GM21423 (cell line): Measurements from ENCODE around the gene SCIMP.
A peak's percentile ranks its signal among the peaks of the same experiment; 100 is the strongest.
"Not testable (repeated sequence)": the region's sequence is repeated elsewhere in the genome, so short reads cannot be mapped to it uniquely, and the experiment has no call there.

Experiments used
- ATAC-seq: cut with Tn5 transposase; IDR thresholded peaks from one replicate; pipeline ENCODE4 v1.9.1; 2021; ENCODE audit warnings: mild to moderate bottlenecking, moderate library complexity; ENCODE audit not compliant: unreplicated experiment

SCIMP gene

DNA sequence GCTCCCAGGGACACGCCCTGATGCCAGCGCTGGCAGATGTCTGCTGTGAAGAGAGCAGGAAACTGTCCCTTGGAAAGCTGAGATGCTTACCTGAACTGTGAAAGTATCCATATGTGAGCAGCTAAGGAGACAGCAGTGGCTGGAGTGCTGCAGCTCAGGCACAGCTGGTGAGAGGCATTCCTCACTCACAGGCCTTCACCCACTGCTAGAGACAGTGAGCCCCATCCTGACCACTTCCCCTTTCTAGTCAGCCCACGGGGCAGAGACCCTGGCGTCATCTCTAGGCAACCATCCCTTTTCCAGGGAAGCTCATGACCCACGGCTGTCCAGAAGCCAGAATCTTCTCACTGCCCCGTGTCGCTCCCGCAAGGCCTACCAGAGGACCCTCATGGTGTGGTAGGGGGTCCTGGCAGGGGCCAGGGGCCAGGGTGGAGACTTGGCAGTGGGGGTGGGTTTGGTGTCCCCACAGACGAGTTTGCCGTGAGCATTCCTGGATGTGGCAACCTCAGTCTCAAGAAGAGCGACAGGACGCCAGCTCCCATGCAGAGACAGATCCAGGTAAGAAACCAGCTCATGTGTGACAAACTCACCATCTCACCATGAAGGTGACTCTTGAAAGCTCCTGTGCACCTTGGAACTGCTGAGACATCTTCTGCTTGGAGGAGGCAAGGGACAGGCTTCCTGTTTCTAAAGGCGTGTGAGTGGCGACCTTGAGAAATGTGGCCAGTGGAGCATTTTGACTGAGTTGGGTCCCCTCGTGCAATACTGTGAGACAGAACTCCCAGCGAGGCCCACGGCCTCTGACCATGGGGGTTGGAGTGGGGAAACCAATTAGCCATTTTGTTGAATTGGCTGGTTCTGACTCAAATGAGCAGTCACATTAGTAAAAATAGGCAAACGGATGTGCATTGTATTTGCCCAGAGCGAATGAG is at the start of gene SCIMP:
Gene SCIMP, minus strand, starts transcription at position 216 of the 932 bp plus-strand sequence. Its CDS starts 105 bp downstream, at position 111.
- ATAC-seq = peak; percentile 74

DNA sequence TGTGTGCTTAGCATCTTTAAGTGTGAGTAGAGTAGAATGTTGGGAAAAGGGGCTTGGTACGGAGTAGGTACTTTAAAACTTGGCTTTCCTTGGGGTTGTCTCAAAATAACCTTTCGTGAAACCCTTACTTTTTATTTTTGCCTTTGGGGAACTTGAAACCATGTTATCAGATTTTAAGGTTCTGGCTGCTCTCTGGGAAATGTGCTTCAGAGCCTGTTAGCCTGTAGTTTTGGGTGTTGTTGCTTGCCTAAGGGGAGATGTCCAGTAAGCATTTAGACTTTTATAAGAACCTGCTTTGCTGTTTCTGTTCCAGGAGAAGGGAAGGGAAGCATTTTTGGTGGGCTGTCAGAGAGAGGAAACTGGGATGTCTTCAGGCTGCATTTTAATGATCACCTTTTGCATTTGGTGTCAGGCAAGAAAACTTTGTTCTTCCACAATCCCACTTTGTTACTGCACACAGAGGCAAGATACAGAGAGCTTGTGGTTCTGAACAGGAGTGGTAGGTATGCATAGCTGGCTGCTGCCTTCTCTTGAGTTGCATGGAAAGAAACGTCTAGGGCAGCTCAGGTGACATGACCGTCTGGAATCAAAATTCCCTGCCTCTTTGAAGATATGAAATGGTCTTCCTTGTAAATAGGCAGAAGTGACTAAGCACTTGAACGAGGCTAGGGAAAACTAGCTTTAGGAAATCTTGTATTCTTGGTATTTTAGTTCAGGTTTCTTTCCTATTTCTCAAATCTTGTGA is 49.1 kb upstream of the SCIMP start:
- no peak for ATAC-seq

DNA sequence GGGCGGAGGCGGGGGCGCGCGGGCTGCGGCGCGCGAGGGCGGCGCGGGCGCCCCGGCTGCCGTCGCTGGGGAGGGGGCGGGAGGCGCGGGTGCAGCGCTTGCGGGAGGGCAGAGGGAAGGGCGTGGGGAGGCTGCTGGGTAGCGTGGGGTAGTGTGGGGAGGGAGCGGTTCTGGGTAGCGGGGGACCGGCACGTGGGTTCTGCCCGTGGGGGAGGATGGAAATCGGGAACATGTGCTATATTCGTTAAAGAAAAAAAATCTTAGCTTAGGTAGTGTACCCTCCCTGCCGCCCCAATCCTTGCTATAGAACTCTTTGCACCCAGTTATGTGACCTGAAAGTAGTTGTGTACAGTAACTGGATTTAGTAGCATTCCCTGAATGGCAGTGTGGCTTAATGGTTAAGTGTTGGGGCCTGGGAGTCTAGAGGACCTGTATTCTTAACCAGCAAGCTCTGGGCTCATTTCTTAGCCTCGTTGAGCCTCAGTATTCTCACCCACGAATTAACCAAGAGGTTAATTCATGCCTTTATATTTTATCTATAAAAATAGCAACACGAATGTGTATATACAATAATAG is 48.1 kb upstream of the SCIMP start:
- ATAC-seq = peak; percentile 4

DNA sequence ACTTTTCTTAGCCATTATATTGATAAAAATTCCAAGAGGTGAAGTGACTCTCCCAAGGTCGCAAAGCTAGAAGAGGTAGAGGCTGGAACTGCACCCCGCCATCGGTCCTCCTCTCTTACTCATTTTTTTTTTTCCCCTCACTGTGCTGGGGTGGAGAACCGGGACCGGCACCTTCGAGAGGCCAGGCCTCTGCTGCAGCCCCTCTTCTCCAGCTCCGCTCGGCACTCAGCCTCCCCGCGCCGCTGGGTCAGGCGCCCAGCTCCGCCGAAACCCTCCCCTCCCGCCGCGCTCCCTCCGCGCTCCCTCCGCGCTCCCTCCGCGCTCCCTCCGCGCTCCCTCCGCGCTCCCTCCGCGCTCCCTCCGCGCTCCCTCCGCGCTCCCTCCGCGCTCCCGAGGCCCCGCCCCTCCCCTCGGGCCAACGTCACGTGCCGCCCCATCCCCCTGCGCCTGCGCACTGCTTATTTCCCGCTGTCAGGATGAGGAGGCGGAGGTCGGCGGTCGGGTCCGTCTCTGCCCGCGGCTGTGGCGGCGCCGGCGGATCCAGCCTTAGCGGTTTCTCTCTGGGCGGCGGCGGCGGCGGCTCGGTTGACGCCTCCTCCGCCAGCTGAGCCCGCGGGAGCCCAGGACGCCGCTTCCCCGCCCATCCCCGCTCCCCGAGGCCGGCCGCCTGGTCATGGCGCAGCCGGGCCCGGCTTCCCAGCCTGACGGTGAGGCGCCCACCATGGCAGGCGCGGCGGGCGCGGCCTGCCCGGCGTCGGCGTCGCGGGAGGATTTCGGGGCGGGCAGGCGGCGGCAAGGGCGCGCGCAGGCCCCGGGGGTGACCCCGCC is 47.4 kb upstream of the SCIMP start, which contains the start of gene RABEP1:
Gene RABEP1, plus strand, starts transcription at position 471 of the 828 bp plus-strand sequence. Its CDS starts 203 bp downstream, at position 674.
- peak; percentile 69 for ATAC-seq

DNA sequence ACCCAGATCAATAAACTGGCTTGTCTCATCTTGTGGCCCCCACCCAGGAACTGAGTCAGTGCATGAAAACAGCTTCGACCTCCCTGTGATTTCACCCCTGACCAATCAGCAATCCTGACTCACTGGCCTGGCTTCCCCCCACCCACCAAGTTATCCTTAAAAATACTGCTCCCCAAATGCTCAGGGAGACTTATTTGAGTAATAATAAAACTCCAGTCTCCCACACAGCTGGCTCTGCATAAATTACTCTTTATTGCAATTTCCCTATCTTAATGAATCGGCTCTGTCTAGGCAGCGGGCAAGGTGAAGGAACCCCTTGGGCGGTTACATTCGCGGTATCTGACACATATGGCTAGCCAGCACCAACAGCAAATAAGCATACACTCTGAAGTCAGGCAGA is 37.7 kb upstream of the SCIMP start:
- no peak for ATAC-seq

DNA sequence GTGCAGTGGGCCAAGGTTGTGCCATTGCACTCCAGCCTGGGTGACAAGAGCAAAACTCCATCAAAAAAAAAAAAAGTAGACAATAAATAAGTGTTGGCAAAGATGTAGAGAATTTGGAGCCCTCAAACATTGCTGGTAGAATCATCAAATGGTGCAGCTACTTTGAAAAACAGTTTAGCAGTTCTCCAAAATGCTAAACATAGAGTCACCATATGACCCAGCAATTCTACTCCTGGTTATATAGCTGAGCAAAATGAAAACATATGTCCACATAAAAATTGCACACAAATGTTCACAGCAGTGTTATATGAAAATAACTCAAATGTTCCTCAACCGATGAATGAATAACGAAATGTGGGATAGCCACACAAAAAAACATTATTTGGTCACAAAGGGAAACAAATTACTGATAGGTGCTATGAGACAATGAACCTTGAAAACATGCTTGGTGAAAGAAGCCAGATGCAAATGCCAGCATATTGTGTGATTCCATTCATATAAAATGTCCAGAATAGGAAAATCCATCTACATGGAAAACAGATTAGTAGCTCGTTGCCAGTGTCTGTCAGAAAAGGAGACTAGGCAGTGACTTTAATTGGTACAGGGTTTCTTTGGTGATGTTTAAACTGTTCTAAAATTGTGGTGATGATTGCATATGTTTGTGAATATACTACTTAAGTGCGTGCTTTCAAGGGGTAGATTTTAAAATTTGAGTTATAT is 34.7 kb upstream of the SCIMP start:
- ATAC-seq = no peak

DNA sequence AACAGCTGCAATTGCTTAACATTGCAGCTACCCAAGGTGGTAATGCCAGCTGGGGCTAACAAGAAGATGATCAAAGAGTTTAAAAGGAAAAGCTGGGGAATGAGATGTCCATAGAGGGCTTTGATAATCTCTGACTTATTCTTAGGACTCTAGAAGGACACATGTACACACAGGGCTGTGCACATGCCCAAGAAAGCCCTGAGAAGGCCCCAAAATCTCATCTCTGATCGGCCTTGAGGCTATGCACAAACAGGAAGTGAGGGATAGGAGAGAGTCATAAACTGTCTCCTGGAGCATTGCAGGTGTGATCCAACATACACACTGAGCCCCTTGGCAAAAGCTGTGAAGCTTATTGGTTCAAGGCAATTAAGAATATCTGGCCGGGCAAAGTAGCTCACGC is 30.2 kb upstream of the SCIMP start:
- ATAC-seq = no peak

DNA sequence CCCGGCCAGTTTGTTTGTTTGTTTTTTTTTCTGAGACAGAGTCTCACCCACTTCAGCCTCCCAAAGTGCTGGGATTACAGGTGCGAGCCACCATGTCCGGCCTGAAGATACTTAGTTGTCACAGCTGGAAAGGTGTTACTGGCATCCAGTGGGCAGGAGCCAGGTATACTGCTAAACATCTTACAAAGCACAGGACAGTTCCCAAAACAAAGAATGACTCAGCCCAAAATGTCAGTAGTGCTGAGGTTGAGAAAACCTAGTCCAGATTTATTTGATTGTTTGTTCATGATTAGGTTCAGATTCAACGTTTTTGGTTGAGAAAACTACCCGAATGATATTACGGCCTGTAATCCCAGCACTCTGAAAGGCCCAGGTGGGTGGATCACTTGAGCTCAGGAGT is 28.8 kb upstream of the SCIMP start:
- no peak for ATAC-seq

DNA sequence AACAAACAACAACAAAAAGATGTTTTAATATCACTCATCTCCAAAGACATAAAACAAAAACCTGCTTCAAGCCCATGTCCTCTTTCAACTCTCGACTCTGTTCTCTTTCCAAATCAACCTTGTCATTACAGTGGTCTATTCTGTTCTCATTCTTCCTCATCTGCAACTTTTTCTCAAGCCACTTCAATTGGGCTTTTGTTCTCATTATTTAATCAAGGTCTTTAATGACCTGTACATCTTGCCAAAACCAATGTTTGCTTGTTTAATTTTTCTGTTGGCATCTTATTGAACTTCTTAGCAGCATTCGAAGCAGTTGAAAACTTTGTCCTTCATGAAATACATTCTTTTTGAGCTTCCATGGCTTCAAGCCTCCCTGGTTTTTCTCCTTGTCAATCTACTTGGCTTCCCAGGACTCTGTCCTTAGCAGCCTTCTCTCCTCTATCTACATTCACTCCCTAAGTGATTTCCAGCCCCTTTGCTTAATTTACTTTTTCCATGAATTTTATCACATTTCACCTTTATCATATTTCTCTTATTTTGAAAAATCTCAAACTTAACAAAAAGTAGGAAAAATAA is 27.8 kb upstream of the SCIMP start:
- no peak for ATAC-seq

DNA sequence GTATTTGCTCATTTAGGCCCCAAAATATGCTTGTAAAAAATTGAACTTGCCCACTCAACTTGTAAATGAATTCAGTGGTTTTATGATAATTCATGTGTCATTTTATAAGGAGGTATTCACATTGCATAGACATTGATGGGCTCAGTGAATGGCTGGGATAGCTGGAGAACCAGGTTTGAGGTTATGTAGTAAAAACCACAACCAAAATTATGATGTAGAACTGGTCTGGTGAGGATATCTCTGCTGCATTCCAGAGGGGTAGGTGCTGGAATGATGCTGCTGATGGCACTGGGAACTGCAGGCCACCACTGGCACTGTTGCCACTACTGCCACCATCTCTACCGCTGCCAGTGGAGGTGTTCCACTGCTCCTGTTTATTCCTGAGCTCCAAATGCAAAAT is 25.9 kb upstream of the SCIMP start:
- ATAC-seq = no peak

DNA sequence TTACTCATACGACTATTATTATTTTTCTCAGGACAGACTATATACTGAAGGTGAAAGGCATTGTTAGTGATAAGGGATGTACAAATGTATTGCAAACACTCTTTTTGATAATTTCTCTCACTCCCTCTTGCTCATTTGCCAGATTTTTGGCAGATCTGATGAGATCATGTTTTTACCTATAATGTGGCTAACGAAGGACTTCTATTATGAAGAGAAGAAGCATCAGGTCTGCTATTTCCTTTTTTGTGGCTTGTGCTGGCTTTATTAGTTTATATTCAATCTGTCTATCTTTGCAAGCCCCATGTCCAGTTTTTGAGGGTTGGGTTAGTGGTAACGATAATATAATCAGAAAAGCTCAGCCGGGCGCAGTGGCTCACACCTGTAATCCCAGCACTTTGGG is 22.5 kb upstream of the SCIMP start:
- ATAC-seq = no peak

DNA sequence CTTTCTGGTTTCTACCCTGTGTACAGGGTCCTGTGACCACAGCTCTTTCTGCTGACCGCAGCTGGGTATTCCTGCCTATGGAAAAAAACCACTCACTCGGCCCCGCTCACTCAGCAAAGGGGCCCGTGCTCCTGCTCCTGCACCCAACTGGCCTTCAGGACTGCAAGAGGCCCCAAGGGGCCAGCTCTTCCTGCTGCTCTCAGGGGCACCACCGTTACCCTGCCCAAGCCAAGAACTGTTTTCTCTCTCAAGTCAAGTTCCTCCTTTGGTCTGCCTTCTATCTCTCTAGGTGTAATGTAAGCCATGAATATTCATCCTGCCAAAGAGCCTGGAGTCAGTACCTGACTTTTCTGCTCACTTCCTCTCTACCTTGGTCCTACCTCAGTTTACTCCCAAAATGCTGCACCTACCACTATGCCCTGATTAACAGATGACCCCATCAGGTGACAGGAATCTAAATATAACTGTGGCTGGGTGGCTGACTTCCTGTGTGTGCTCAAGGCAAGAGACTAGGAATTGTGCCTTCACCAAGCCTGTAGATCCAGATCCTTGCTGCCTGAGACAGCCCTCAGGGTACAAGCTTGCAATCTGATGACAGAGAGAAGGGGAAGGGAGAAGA is 20.4 kb upstream of the SCIMP start:
- ATAC-seq = no peak

DNA sequence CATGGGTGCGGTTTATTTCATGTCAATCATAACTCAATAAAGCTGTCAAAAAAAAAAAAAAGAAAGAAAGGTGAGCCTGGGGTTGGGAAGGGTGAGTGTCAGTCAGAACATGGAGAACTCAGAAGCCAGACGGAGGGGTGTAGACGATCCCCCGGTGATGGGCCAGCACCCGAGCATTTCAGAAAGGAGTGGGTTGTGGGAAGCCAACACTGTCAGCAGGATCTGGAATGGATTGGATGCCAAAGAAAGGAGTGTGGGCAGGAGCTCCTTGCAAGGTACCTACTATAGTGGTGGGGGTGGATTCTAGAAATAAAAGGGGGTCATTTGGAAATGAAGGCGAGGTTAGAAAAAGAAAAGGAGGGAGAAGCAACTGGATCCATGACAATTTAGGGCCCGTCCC is 19.8 kb upstream of the SCIMP start:
- no peak for ATAC-seq

DNA sequence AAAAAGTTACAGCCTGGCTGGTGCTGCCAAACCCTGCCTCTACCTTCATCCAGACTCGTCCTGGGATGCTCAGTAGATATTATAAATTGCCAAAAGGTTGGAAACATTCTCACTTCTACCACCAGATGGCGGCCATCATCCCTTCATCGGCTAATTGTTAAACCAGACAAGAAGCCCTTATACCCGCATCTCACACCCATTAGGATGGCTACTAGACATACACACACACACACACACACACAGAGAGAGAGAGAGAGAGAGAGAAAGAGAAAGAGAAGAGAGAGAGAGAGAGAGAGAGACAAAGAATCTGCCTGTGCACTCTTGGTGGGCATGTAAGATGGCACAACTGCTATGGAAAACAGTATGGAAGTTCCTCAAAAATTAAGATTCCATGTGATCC is 15.0 kb upstream of the SCIMP start:
- no peak for ATAC-seq

DNA sequence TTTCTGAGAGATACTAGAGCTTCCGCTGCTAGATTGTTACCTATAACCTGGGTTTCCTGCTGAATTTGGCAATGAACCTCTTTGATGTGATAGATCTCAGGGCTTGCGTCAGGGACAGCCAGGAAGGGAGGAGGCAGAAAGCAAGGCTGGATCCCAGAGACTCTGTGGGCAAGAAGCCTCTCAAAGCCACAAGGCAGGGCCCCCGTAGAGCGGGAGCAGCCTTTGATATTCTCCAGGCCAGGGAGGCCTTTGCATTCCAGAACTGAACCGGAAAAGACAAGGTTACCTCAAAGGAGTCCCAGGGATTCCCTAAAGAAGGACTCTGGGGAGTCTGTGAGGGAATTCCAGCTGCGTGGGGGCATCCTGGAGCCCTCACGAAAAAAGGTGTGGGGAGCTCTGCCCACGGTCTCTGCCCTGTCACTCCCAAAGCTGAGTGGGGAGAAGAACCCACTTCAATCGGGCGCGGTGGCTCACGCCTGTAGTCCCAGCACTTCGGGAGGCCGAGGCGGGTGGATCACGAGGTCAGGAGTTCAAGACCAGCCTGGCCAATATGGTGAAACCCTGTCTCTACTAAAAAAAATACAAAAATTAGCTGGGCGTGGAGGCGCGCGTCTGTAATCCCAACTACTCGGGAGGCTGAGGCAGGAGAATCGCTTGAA is 14.3 kb upstream of the SCIMP start:
- ATAC-seq = no peak

DNA sequence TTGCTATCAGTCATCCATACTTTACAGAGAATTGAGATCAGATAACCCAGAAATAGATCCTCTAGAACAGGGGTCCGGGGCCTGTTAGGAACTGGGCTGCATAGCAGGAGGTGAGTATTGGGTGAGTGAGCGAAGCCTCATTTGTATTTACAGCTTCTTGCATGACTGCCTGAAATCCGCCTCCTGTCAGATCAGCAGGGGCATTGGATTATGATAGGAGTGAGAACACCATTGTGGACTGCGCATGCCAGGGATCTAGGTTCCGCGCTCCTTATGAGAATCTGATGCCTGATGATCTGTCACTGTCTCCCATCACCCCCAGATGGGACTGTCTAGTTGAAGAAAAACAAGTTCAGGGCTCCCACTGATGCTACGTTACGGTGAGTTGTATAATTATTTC is 13.0 kb upstream of the SCIMP start:
- ATAC-seq = no peak

DNA sequence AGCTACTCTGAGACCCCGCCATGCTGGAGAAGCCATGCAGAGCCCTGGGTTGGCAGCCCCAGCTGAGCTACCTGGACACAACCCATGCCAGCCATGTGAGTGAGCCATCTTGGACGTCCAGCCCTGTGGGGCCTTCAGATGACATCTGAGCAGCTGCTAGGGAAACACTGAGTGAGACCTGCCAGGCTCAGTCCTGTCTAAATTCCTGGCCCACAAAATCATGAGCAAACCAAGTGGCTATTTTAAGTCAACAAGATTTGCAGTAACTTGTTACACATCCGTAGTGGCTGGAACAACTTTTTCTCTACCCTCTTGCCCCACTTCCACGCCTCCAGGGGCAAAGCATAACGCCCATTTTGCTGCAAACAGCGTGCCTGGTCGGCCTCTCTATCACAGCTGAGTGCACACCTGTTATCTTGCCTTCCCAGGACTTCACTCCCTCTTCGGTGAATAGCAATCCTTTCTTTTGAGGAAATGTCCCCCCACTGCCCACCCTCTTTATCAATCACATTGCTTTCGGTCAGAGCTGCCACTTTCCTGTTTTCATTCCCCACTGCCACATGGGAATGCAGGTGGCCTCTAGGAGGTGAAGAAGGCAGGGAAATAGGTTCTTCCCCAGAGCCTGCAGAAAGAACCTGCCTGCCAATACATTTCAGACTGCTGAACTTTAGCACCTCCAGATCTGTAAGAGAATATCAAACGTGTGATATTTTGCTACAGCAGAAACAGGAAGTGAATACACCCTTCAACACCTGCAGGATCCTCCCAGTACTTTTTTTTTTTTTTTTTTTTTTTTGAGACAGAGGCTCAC is 7.4 kb upstream of the SCIMP start:
- ATAC-seq = peak; percentile 69

DNA sequence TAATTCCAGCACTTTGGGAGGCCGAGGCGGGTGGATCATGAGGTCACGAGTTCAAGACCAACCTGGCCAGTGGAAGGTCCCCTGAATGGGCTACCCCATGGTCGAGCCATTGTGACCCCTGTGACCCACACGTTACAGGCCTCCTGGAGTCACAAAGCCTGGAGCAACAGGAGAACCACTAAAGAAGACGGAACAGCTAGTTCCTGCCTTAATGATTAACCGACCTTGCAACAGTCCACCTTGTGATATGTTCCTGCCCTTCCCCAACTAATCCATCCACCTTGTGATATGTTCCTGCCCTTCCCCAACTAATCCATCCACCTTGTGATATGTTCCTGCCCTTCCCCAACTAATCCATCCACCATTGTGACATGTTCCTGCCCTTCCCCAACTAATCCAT is 5.1 kb upstream of the SCIMP start:
- not testable (repeated sequence) for ATAC-seq
